K562 (cell line): ENCODE measurements around the gene MSX1.
"Not testable (repeated sequence)": the region's sequence is repeated elsewhere in the genome, so short reads cannot be mapped to it uniquely, and the experiment has no call there.

ENCODE experiments used
- MEF2A ChIP-seq: IDR thresholded peaks from 2 replicates; pipeline ENCODE4 v1.6.1; 2011; ENCODE audit warnings: low read depth, mild to moderate bottlenecking, low read length, moderate library complexity; ENCODE audit not compliant: control insufficient read depth
- MYC ChIP-seq, 2 experiments: fragments of 250-450 bp in 1 of 2; sonication (Bioruptor Pico) in 1 of 2; IDR thresholded peaks; 2 replicates each; pipeline versions ENCODE4 v1.5.1 to v1.6.1; 2012 to 2021; ENCODE audit warnings: low read depth in 2 of 2, borderline replicate concordance in 1 of 2, improper control_type of control experiment in 1 of 2, low read length in 1 of 2, mild to moderate bottlenecking in 1 of 2, moderate library complexity in 1 of 2
- NCOR1 ChIP-seq: fragments of 450-650 bp; IDR thresholded peaks from 2 replicates; pipeline ENCODE4 v1.6.1; 2016; ENCODE audit warnings: mild to moderate bottlenecking, moderate library complexity
- RAD21 ChIP-seq, 2 experiments: fragments of 250-450 bp in 1 of 2; fragments of 450-650 bp in 1 of 2; sonication (Bioruptor Pico) in 1 of 2; formaldehyde crosslinking in 1 of 2; IDR thresholded peaks in 1 of 2; conservative IDR thresholded peaks in 1 of 2; 2 replicates each; pipeline versions ENCODE4 v1.4.0 to v1.8.0; 2020 to 2022; ENCODE audit warnings: mild to moderate bottlenecking in 2 of 2, moderate library complexity in 1 of 2
- RFX5 ChIP-seq: IDR thresholded peaks from 2 replicates; pipeline ENCODE4 v1.6.1; 2011; ENCODE audit warnings: low read depth, mild to moderate bottlenecking, improper control_type of control experiment, low read length
- SOX6 ChIP-seq: fragments of 450-650 bp; IDR thresholded peaks from 2 replicates; pipeline ENCODE4 v1.6.1; 2014; ENCODE audit warnings: mild to moderate bottlenecking
- SRF ChIP-seq, 2 experiments: fragments of 250-450, 450-650 bp in 1 of 2; sonication (Bioruptor Pico) in 1 of 2; sonication (generic) in 1 of 2; formaldehyde crosslinking; IDR thresholded peaks; 2 replicates each; pipeline versions ENCODE4 v1.5.0 to v1.5.1; 2020 to 2022; ENCODE audit warnings: mild to moderate bottlenecking in 1 of 2, missing genetic modification reagents in 1 of 2
- ZNF584 ChIP-seq: fragments of 200-800 bp; sonication (Bioruptor generic); IDR thresholded peaks from 2 replicates; pipeline ENCODE4 v1.6.1; 2016; ENCODE audit warnings: low read depth, mild to moderate bottlenecking, missing genetic modification characterization, missing compliant biosample characterization
- ZZZ3 ChIP-seq: fragments of 450-650 bp; IDR thresholded peaks from 2 replicates; pipeline ENCODE4 v1.6.1; 2016; ENCODE audit warnings: antibody characterized with exemption, mild to moderate bottlenecking, moderate library complexity
- TF ChIP-seq, protein P1 (sequence below), 3 experiments: IDR thresholded peaks in 2 of 3; conservative IDR thresholded peaks in 1 of 3; 2 replicates each; pipeline ENCODE4 v1.5.1; 2011 to 2012; ENCODE audit warnings: low read length in 3 of 3, mild to moderate bottlenecking in 3 of 3, control low read depth in 2 of 3, improper control_type of control experiment in 1 of 3, inconsistent platforms in 1 of 3, low read depth in 1 of 3, mixed read lengths in 1 of 3, moderate library complexity in 1 of 3; ENCODE audit not compliant: insufficient read depth in 2 of 3
- TF ChIP-seq, protein P2 (sequence below): sonication (generic); formaldehyde crosslinking; IDR thresholded peaks from 2 replicates; pipeline ENCODE4 v1.8.0; 2022; ENCODE audit warnings: mild to moderate bottlenecking, missing genetic modification reagents

DNA sequence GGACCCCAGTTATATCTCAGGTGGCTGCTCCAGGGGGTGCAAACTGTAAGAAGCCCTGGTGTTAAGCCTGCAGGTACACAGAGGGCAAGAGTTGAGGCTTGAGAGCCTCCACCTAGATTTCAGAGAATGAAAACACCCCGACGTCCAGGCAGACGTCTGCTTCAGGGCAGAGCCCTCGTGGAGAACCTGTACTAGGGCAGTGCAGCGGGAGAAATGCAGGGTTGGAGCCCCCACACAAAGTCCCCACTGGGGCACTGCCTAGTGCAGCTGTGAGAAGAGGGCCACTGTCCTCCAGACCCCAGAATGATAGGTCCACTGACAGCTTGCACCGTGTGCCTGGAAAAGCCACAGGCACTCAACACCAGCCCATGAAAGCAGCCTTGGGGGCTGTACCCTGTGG is 37.2 kb upstream of the MSX1 start:
- TF ChIP-seq SRF (CRISPR knock-in tag; IDR thresholded peaks at IDR 0.05); MEF2A; SOX6; RFX5; ZZZ3; NCOR1; ZNF584 (CRISPR knock-in tag); MYC (IDR thresholded peaks at IDR 0.05; ENCODE audit: low read depth, low read length); MYC (CRISPR knock-in tag; IDR thresholded peaks at IDR 0.05; ENCODE audit: borderline replicate concordance, low read depth); RAD21 (CRISPR knock-in tag; conservative IDR thresholded peaks at IDR 0.05 in 1 of 2, IDR thresholded peaks at IDR 0.05 in 1 of 2): not testable (repeated sequence)
- TF ChIP-seq, protein P1, sequence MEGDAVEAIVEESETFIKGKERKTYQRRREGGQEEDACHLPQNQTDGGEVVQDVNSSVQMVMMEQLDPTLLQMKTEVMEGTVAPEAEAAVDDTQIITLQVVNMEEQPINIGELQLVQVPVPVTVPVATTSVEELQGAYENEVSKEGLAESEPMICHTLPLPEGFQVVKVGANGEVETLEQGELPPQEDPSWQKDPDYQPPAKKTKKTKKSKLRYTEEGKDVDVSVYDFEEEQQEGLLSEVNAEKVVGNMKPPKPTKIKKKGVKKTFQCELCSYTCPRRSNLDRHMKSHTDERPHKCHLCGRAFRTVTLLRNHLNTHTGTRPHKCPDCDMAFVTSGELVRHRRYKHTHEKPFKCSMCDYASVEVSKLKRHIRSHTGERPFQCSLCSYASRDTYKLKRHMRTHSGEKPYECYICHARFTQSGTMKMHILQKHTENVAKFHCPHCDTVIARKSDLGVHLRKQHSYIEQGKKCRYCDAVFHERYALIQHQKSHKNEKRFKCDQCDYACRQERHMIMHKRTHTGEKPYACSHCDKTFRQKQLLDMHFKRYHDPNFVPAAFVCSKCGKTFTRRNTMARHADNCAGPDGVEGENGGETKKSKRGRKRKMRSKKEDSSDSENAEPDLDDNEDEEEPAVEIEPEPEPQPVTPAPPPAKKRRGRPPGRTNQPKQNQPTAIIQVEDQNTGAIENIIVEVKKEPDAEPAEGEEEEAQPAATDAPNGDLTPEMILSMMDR (IDR thresholded peaks at IDR 0.05 in 2 of 3, conservative IDR thresholded peaks at IDR 0.05 in 1 of 3; ENCODE audit: insufficient read depth in 2 of 3, low read depth in 1 of 3, low read length in 3 of 3), result not testable (repeated sequence)
- TF ChIP-seq, protein P2, sequence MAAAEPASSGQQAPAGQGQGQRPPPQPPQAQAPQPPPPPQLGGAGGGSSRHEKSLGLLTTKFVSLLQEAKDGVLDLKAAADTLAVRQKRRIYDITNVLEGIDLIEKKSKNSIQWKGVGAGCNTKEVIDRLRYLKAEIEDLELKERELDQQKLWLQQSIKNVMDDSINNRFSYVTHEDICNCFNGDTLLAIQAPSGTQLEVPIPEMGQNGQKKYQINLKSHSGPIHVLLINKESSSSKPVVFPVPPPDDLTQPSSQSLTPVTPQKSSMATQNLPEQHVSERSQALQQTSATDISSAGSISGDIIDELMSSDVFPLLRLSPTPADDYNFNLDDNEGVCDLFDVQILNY, result not testable (repeated sequence)
